Transverse colon (tissue), 3 donors: ENCODE measurements around the gene TMEM164.

Source experiments
- EP300 ChIP-seq: sonication (generic); formaldehyde crosslinking; IDR thresholded peaks from one replicate; pipeline ENCODE4 v1.6.1; 2017; ENCODE audit warnings: antibody characterized with exemption, low read depth
- POLR2A ChIP-seq: fragments of 450-650 bp; IDR thresholded peaks from one replicate; pipeline ENCODE4 v1.6.1; 2016; ENCODE audit warnings: antibody characterized with exemption, mild to moderate bottlenecking, moderate library complexity
- TF ChIP-seq, protein P1 (sequence below), 5 experiments: fragments of 200-600 bp in 3 of 5; fragments of 450-650 bp in 2 of 5; sonication (generic) in 3 of 5; IDR thresholded peaks; 1 replicate in 2 of 5; 2 replicates in 3 of 5; pipeline ENCODE4 v1.5.1; 2016 to 2017; ENCODE audit warnings: antibody characterized with exemption in 5 of 5, inconsistent platforms in 3 of 5, mild to moderate bottlenecking in 2 of 5, moderate library complexity in 1 of 5

GRCh38 chrX:110086162-110086915 lies 83.4 kb downstream of the TMEM164 start:
- TF ChIP-seq, protein P1, sequence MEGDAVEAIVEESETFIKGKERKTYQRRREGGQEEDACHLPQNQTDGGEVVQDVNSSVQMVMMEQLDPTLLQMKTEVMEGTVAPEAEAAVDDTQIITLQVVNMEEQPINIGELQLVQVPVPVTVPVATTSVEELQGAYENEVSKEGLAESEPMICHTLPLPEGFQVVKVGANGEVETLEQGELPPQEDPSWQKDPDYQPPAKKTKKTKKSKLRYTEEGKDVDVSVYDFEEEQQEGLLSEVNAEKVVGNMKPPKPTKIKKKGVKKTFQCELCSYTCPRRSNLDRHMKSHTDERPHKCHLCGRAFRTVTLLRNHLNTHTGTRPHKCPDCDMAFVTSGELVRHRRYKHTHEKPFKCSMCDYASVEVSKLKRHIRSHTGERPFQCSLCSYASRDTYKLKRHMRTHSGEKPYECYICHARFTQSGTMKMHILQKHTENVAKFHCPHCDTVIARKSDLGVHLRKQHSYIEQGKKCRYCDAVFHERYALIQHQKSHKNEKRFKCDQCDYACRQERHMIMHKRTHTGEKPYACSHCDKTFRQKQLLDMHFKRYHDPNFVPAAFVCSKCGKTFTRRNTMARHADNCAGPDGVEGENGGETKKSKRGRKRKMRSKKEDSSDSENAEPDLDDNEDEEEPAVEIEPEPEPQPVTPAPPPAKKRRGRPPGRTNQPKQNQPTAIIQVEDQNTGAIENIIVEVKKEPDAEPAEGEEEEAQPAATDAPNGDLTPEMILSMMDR (IDR thresholded peaks at IDR 0.05), result no peak
- TF ChIP-seq POLR2A (no peak), EP300 (no peak)
